Mucosa of descending colon (tissue), 3 donors: Measurements from ENCODE around the gene OSCP1. TPM values are rescaled to one million over a fixed set of nuclear protein-coding genes. Genes with fewer than 3 reads are reported as not detected.

Experiments used
- ATAC-seq: fragments of 200-7000 bp; cut with Tn5 transposase; one replicate; pipeline ENCODE4 v1.9.1; 2020; ENCODE audit warnings: mild to moderate bottlenecking, moderate library complexity
- DNase-seq, 3 donors: peaks; one replicate each; pipeline ENCODE4 v3.0.0-alpha.2; 2020
- H3K36me3 ChIP-seq: fragments of 200-600 bp; one replicate; pipeline ENCODE4 v1.8.0; 2021; ENCODE audit warnings: low read depth, mild to moderate bottlenecking
- H3K4me1 ChIP-seq: fragments of 200-600 bp; one replicate; pipeline ENCODE4 v1.8.0; 2021; ENCODE audit warnings: low read depth, mild to moderate bottlenecking
- H3K4me3 ChIP-seq: fragments of 200-600 bp; one replicate; pipeline ENCODE4 v1.8.0; 2021; ENCODE audit warnings: mild to moderate bottlenecking
- H3K9me3 ChIP-seq: fragments of 200-600 bp; one replicate; pipeline ENCODE4 v1.8.0; 2021; ENCODE audit warnings: mild to moderate bottlenecking
- intact Hi-C, 2 donors: fragments of 100-400 bp; cut with DNase I in 1 of 2; cut with micrococcal nuclease in 1 of 2; formaldehyde crosslinking; loops; one replicate each; pipeline versions ENCODE4 v1.11.0 to v1.11.1; 2022; cut with DNase I, micrococcal nuclease
- total RNA-seq, 3 donors: library from RNA; stranded (reverse); fragmentation: NEBNext Ultra II Directional in 2 of 3; extraction: Animal tissue kit (Norgen Biotek cat#: 25700) in 2 of 3; gene quantifications; one replicate each; pipeline versions ENCODE4 v1.2.1 to v1.2.4, GENCODE V29; 2021 to 2023
- TF ChIP-seq, protein P1 (sequence below): fragments of 200-600 bp; IDR thresholded peaks from one replicate; pipeline ENCODE4 v1.8.0; 2022; ENCODE audit warnings: antibody characterized with exemption, mild to moderate bottlenecking
- donor health status: DM: no; HTN: no; CAD: no; lungs with moderate emphysema.
- donor health status: DM: no; HTN: no; CAD: no.
- donor health status: DM: no; HTN: yes; CAD: no.

The OSCP1 gene
- total RNA-seq, 3 donors from 2014 or later: 2.5 to 8.4 (median 3.7) TPM

DNA sequence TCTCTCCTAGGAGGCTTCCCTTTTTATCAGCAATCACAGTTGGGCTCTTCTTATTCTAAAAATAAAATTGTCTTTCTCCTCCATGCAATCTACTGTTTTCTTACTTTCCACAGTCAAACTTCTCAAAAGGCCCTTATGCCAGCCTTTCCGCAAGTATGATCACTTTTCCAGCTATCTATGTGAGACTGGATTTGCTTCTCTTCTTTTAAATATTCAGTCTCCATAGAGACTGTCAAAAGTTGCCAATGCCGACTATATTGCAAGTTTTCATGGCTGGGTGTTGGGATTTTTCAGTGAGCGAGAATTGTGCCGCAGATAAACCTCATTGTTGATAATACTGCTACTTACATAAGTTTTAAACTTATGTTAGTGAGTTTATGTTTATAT, 47.8 kb downstream of the OSCP1 start:
- Histone ChIP-seq H3K4me3 (no peak overlapping the region), H3K9me3 (no peaks in the 10 kb centered on the region), H3K4me1 (no peaks in the 10 kb centered on the region), H3K36me3 (no peaks in the 10 kb centered on the region)
- no peak for ATAC-seq
- no peak for DNase-seq
- intact Hi-C loops: no loop called here
- TF ChIP-seq, protein P1, sequence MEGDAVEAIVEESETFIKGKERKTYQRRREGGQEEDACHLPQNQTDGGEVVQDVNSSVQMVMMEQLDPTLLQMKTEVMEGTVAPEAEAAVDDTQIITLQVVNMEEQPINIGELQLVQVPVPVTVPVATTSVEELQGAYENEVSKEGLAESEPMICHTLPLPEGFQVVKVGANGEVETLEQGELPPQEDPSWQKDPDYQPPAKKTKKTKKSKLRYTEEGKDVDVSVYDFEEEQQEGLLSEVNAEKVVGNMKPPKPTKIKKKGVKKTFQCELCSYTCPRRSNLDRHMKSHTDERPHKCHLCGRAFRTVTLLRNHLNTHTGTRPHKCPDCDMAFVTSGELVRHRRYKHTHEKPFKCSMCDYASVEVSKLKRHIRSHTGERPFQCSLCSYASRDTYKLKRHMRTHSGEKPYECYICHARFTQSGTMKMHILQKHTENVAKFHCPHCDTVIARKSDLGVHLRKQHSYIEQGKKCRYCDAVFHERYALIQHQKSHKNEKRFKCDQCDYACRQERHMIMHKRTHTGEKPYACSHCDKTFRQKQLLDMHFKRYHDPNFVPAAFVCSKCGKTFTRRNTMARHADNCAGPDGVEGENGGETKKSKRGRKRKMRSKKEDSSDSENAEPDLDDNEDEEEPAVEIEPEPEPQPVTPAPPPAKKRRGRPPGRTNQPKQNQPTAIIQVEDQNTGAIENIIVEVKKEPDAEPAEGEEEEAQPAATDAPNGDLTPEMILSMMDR: no peak

DNA sequence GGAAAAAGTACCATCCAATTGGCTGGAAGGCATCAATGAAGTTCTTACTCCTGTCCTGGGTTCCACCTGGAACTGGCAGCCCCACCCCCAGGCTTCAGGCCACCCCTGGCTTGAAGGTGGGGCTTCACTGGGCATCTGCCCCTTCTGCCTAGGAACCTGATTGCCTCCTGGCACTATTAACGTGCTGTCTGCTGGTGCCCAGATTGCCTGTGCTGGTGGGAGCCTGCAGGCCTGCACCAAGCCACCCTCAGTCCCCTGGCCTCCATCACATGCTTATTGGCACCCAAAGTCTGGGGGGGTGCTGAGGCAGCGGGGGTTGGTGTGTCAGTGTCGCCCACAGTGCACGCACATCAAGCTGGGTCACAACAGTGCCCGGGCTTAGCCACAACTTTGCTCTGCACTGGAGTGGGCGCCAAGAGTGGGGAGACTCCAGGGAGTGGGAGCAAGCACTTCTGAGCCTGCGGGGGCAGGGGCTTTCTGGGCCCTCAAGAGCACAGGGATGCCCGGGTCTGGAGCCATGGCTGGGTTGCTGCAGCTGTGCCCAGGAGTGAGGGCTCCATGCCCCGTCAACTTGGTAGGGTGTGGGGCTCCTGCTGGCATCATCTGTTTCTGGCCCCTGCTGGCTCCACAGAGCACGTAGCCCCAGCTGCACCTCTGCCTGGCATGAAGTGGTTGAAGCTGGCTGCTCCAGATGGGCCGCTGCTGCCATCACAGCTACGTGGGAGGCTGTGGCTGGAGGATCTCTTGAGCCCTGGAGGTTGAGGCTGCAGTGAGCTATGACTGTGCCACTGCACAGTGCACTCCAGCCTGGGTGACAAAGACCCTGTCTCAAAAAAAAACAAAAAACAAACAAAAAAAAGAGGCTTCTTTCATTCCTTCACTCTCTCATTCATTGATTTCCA, 48.4 kb downstream of the OSCP1 start:
- TF ChIP-seq, protein P1: no peak
- H3K36me3 ChIP-seq: no peaks in the 10 kb centered on the region
- intact Hi-C loops: no loop called here
- DNase-seq (peak in 1 of 3 donors; percentile 55), ATAC-seq (no peak)
- no peaks in the 10 kb centered on the region for H3K9me3 ChIP-seq
- H3K4me3 ChIP-seq: no peak overlapping the region
- peaks cover under 1% of the 10 kb centered on the region for H3K4me1 ChIP-seq

- Histone ChIP-seq H3K9me3 (no peaks in the 10 kb centered on the region), H3K4me1 (peaks cover 6% of the 10 kb centered on the region), H3K4me3 (no peak overlapping the region), H3K36me3 (no peaks in the 10 kb centered on the region)
- intact Hi-C loops: no loop called here
- TF ChIP-seq, protein P1: no peak
- peak; percentile 70 to 89 (median 75) for DNase-seq
- ATAC-seq: peak; percentile 55
Observed at GRCh38 chr1:36400825-36401601, 49.2 kb downstream of the OSCP1 start.

DNA sequence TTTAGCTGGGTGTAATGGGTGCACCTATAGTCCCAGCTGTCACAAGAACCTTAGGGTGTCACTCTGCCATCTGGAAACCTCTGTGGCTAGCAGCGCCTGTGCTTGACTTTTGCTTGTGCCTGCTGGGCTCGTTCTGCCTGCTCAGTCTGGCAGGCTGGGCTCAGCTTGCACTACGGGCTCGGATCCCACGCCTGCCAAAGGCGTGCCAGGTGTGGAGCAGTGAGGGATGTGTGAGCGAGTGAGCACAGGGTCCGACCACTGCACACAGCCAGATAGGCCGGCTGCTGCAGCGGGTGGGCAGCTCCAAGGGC, 49.8 kb downstream of the OSCP1 start:
- TF ChIP-seq, protein P1: no peak
- Histone ChIP-seq H3K4me1 (peaks cover 6% of the 10 kb centered on the region), H3K4me3 (no peak overlapping the region), H3K9me3 (no peaks in the 10 kb centered on the region), H3K36me3 (no peaks in the 10 kb centered on the region)
- intact Hi-C loops: no loop called here
- DNase-seq (no peak), ATAC-seq (no peak)

- ATAC-seq (no peak), DNase-seq (no peak)
- no peak overlapping the region for H3K4me3 ChIP-seq
- no peaks in the 10 kb centered on the region for H3K36me3 ChIP-seq
- intact Hi-C loops: no loop called here
- H3K9me3 ChIP-seq: no peaks in the 10 kb centered on the region
- TF ChIP-seq, protein P1: no peak
- peaks cover 6% of the 10 kb centered on the region for H3K4me1 ChIP-seq
Observed at GRCh38 chr1:36398370-36398977, 51.8 kb downstream of the OSCP1 start.
